GM12801 (cell line): ENCODE results near the gene JUP.

Experiments
- TF ChIP-seq, protein P1 (sequence below): IDR thresholded peaks from one replicate; pipeline ENCODE4 v1.5.1; 2011; ENCODE audit warnings: control low read depth; ENCODE audit not compliant: insufficient read length; ENCODE audit errors: extremely low read depth

JUP gene

DNA sequence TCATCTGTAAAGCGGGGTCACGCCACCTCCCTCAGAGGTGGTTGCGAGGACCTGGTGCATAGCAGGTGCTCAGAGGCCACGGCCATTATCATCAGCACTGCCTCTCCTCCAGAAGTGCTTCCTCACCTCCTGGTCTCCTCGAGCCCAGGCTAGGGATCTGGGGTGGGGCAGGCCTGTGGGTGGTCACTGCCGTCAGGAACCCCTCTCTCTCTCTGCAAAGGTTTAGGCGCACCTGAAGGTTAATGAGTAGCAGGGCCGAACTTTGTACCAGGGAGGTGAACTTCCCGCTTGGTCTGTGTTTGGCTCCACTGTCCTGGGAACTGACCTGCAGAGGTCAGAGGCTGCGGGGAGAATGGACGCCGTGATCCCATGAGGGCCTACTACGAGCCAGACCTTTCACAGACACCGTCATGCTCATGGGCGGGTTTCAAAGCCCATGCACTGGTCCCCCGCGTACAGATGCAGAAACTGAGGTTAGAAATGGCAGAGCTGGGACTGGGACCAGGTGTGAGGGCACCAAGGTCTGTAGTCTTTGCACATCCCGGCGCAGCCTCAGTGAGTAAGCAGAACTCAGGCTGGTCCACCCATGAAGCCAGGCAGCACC, 13.8 kb downstream of the JUP start:
- TF ChIP-seq, protein P1, sequence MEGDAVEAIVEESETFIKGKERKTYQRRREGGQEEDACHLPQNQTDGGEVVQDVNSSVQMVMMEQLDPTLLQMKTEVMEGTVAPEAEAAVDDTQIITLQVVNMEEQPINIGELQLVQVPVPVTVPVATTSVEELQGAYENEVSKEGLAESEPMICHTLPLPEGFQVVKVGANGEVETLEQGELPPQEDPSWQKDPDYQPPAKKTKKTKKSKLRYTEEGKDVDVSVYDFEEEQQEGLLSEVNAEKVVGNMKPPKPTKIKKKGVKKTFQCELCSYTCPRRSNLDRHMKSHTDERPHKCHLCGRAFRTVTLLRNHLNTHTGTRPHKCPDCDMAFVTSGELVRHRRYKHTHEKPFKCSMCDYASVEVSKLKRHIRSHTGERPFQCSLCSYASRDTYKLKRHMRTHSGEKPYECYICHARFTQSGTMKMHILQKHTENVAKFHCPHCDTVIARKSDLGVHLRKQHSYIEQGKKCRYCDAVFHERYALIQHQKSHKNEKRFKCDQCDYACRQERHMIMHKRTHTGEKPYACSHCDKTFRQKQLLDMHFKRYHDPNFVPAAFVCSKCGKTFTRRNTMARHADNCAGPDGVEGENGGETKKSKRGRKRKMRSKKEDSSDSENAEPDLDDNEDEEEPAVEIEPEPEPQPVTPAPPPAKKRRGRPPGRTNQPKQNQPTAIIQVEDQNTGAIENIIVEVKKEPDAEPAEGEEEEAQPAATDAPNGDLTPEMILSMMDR, result no peak

DNA sequence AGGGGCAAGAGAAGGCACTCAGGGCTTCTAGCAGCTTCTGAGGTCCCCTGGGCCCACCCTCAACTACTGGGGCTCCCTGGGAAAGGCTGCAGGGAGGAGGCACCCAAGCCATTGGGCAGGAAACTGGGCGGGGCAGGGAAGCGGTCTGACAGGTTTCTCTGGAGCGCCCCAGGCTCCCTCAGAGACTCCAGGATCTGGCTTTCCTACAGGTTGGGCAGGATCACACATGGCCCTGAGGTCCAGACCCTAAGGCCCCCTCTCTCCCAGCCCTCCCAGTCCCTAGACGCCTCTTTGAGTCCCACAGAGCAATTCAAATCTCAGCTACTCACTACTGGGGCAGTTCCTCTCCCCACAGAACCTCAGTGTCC, 14.3 kb downstream of the JUP start:
- TF ChIP-seq, protein P1, result no peak

DNA sequence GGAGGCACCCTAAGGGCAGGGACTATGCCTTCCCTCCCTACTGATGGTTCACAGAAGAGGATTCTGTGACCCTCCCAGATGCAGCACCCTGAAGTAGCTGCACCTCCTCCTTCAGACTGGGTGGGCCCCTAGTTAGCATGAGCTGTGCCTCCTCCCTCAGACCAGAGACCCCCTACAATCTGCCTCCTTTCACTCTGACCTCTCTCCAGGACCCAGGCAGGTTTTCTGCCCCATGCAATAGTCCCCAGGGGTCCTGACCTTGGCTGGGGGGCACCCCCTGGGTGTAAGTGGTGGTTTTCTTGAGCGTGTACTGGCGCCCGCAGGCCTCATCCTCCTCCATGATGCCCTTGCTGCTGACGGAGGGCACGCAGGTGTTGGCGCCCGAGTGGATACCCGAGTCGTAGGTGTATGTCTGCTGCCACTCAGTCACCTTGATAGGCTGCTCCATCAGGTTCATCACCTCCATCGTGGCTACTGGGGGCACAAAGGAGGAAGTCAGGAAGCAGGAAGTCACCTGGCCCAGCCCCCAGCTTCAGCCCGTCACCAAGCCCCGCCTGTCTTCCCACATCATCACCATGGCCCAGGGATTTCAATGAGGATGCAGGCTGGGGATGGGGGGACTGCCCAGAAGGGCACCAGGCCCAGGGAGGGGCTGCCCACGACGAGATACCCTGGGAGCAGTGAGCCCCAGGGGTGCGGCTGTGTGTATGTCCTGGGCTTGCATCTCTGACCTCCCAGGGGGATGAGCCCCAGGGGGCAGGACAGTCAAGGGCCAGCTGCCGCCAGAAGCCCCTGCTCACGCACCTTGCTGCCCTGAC, 14.9 kb downstream of the JUP start:
- TF ChIP-seq, protein P1, result no peak

DNA sequence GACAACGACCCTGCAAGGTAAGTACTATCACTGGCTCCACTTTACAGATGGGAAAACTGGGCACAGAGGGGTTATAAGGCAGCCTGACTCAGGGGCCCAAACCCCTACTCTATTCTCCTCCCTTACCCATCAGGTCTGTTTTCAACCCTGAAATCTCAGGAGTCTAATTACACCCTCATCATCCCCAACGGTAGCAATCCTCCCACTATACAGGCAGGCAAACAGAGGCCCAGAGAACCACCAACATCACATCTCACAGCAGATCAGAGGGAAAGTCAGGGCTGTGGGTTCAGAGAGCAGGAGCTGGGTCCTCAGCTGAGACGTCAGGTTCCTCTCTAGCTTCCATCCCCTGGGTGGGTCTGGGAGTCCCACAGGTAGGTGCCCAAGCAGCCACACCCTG, 16.5 kb downstream of the JUP start:
- TF ChIP-seq, protein P1, result no peak

DNA sequence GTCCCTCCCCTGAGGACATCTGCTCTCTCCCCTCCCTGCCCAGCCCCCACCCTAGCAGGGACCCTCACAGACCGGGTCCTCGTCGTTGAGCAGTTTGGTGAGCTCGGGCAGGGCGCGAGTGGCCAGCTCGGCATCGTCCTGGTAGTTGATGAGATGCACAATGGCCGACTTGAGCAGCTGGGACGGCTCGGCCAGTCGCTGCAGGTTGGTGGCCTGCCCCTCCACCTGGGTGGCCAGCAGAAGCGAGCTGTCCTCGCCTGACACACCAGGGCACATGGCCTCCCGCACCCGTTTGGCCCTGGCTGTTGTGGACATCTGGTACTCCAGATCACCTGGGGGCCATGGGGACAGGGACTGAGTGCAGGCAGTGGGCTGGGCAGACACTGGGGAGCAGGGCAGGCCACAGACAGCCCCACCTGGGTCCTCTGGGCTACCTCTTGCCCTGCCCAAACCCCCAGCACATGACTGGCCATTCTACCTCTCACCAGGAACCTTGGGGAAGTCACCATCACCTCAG, 17.1 kb downstream of the JUP start:
- TF ChIP-seq, protein P1, result no peak

DNA sequence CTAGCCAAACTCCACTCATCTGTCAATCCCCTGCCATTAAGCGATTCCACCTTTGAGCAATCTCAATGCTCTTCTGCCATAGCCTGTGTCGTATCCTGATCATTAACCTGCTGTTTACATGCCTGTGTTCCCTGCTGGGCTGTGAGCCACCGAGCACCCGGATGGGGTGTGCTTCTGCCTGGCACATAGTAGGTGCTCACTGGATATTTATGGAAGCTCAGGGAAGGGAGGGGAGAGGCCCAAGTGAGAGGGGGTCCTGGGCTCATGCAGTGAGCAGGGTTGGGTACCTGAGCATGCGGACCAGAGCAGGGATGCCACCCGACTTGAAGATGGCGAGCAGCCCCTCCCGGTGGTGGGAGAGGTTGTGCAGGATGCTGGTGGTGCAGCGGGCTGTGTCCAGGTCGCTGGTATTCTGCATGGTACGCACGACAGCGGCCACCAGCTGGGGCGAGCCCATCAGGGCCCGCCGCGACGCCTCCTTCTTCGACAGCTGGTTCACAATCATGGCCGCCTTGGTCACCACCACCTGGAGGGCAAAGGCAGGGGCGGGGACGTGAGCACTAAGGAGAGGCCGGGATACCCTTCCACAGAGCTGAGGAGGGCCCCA, 17.7 kb downstream of the JUP start:
- TF ChIP-seq, protein P1, result no peak

DNA sequence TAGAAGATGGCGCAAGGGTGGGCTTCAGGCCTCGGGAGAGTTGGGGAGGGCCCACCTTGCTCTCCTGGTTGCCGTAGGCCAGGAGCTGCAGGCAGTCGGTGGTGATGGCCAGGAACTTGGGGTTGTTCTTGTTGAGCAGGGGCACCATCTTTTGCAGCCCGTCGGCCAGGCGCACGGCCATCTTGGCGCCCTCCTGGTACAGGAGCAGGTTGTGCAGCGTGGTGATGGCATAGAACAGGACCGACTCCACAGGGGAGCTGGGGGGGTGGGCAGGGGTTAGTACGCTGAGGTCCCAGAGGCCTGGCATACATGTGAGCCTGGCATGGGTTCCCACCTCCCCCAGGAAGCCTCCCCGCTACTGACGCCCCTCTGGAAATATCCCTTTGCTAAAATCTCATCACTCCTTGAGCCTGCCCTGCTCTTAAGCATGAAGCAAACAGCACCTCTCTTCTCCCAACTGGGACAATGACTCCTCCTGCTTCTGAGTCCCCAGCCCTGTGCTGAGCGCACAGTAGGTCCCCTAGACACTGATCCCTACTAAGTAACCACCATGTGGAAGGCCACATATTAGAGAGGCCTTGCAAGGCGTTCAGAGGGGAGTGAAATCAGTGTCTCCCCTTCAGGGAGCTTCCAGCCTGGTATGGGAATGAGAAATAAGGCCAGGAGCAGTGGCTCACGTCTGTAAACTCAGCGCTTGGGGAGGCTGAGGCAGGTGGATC, 19.0 kb downstream of the JUP start:
- TF ChIP-seq, protein P1, result no peak
